Activated CD8-positive, alpha-beta T cell treated with anti-CD3 and anti-CD28 coated beads, Interleukin-2, amount 10 ng/mL, durations not matched to agents 7 days and 5 days (primary cell): ENCODE measurements around the gene FUT9. TPM values are rescaled to one million over a fixed set of nuclear protein-coding genes. Genes with fewer than 3 reads are reported as not detected.

Source experiments
- ATAC-seq: fragments of 150-1000 bp; cut with Tn5 transposase; one replicate; pipeline ENCODE4 v1.10.0; 2021; ENCODE audit warnings: moderate library complexity
- CTCF ChIA-PET: fragments of 350-600 bp; sonication (Branson Sonifier 250); formaldehyde crosslinking; loops from one replicate; lab custom pipeline; 2021; ENCODE audit warnings: antibody characterized with exemption; lab: Charles Lee
- POLR2A ChIA-PET: fragments of 350-600 bp; sonication (Branson Sonifier 250); formaldehyde crosslinking; loops from one replicate; lab custom pipeline; 2021; ENCODE audit warnings: antibody characterized with exemption; lab: Charles Lee
- DNase-seq: peaks from one replicate; pipeline ENCODE4 v3.0.0-alpha.2; 2020
- H3K27ac Mint-ChIP-seq: one replicate; pipeline ENCODE4 v1.8.0; 2021; ENCODE audit warnings: mild to moderate bottlenecking, mixed read lengths
- H3K27me3 Mint-ChIP-seq: one replicate; pipeline ENCODE4 v1.8.0; 2021; ENCODE audit warnings: low read depth, mixed read lengths
- H3K36me3 Mint-ChIP-seq: one replicate; pipeline ENCODE4 v1.8.0; 2021; ENCODE audit warnings: low read depth, mixed read lengths
- H3K4me1 Mint-ChIP-seq: one replicate; pipeline ENCODE4 v1.8.0; 2021; ENCODE audit warnings: low read depth, mixed read lengths
- H3K4me3 Mint-ChIP-seq: one replicate; pipeline ENCODE4 v1.8.0; 2021; ENCODE audit warnings: mild to moderate bottlenecking, mixed read lengths
- H3K9me3 Mint-ChIP-seq: one replicate; pipeline ENCODE4 v1.8.0; 2022; ENCODE audit warnings: mixed read lengths; ENCODE audit not compliant: insufficient read depth
- total RNA-seq, 2 experiments: library from RNA; stranded (reverse); gene quantifications; one replicate each; pipeline ENCODE4 v1.2.3, GENCODE V29; 2021

Gene FUT9
- total RNA-seq, 2 experiments from 2014 or later = not detected

DNA sequence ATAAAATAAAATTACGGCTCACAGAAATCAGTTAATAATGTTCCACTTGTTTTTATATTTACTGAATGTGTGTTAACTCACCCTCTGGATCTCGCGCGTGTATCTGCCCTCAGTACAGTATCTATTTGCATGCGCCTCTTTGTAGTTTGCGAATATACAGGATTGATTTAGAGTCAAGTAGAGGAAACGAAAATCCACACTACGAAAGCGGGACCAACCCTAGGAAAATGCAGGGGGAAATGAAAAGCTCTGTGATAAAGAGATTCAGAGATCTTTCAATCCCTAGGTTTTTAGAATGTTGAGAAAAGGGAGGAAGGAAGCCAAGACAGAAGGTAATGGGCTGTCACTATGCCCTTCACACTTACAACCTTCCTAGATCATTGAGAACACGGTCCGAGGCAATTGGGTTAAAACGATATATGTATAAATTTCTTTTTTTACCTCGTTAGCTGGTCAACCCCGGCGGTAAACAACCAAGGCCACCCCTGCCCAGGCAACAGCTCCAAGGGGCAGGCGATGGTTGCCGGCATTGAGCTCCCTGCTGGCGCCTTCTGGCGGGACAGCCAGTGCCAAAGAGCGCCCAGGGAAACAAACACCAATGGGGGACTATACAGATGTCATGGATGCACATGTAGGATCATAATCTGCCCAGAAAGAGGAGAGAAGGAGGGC, 792 bp upstream of the FUT9 start:
- Mint-ChIP-seq H3K4me1 (no peaks in the 10 kb centered on the region), H3K27me3 (peaks cover 21% of the 10 kb centered on the region), H3K36me3 (no peaks in the 10 kb centered on the region), H3K4me3 (no peak overlapping the region), H3K27ac (no peak overlapping the region), H3K9me3 (no peaks in the 10 kb centered on the region)
- ChIA-PET CTCF (no interaction called here), POLR2A (no interaction called here)
- DNase-seq = no peak
- no peak for ATAC-seq

DNA sequence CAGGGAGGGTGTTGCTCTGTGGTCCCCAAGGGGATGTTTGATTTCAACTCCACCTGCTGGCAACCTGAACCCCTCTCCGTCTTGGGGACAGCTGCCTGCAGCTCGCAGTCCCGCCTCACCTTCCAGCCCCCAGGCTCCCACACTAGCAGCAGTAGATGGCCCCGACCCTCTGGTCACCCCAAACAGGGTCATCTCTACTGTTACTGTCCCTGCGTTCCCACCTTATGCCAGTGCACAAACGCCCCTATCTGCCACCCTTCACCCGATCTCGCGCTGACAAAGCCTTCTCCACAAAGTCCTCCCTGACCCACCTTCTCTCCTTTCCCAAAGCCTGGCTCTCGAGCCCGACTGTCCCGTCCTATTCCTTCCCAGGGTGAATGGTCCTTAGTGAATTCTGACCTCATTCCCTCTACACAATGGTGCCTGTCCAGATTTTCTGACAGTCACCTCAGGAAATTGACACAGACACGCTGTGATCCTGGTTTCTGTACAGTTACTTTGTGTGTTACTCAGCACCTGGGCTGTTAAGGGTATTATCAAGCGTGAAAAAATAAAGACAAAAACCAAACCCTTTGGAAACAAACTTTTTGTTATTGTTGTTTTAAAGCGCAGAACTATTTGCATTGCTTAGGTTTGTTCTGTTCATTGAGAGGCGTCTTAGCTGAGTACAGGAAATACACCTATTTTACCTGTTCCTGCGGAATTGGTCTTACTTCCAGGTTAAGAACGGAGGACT, 728 bp downstream of the FUT9 start:
- Mint-ChIP-seq H3K4me1 (no peaks in the 10 kb centered on the region), H3K27ac (no peak overlapping the region), H3K27me3 (peaks cover 21% of the 10 kb centered on the region), H3K9me3 (no peaks in the 10 kb centered on the region), H3K4me3 (no peak overlapping the region), H3K36me3 (no peaks in the 10 kb centered on the region)
- ATAC-seq (no peak), DNase-seq (no peak)
- CTCF ChIA-PET = no interaction called here
- POLR2A ChIA-PET = no interaction called here

DNA sequence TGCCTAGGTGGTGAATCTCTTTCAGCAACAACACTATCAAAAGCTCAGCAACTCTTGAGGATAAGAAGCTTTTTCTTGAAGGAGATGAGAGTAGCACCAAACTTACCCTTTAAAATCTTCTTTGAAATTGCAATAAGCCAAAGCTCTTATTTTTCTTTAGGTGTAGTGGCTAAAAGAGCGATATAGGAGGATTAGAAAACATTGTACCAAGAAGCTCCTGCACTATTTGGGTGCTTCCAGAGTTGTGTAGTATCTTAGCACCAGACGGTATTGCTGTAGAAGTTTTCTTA, 1.2 kb downstream of the FUT9 start:
- no peaks in the 10 kb centered on the region for H3K36me3 Mint-ChIP-seq
- CTCF ChIA-PET = no interaction called here

DNA sequence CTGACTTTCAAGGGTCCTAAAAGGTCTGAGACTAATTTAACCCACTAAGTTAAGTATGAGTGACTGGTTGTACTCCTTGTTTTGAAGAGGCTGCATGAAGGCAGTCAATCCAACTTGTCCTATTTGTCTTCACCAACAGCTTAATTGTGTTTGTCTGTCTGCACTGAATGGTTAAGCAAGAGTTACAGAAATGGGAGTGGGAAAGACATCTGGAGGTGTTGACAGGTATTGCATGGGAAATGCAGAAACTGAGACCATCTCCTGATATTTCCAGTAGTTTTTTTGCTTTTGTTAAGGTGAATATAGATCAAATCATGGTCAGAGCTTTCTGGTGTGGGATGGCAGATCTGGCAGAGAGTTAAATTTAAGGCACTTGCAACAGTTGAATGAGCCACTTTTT, 6.5 kb downstream of the FUT9 start:
- DNase-seq = no peak
- ATAC-seq = no peak
- H3K27ac Mint-ChIP-seq = no peak overlapping the region
- H3K27me3 Mint-ChIP-seq = no peaks in the 10 kb centered on the region
- H3K9me3 Mint-ChIP-seq = no peaks in the 10 kb centered on the region
- ChIA-PET POLR2A (no interaction called here), CTCF (no interaction called here)
- H3K4me3 Mint-ChIP-seq = no peak overlapping the region
- no peaks in the 10 kb centered on the region for H3K4me1 Mint-ChIP-seq
- no peaks in the 10 kb centered on the region for H3K36me3 Mint-ChIP-seq

More for the DNA sequence above, 1.2 kb downstream of the FUT9 start:
- no peak for DNase-seq
- no peaks in the 10 kb centered on the region for H3K9me3 Mint-ChIP-seq
- H3K4me3 Mint-ChIP-seq = no peak overlapping the region
- H3K27me3 Mint-ChIP-seq = peaks cover 21% of the 10 kb centered on the region
- H3K4me1 Mint-ChIP-seq = no peaks in the 10 kb centered on the region
- POLR2A ChIA-PET = no interaction called here
- no peak for ATAC-seq
- no peak overlapping the region for H3K27ac Mint-ChIP-seq

DNA sequence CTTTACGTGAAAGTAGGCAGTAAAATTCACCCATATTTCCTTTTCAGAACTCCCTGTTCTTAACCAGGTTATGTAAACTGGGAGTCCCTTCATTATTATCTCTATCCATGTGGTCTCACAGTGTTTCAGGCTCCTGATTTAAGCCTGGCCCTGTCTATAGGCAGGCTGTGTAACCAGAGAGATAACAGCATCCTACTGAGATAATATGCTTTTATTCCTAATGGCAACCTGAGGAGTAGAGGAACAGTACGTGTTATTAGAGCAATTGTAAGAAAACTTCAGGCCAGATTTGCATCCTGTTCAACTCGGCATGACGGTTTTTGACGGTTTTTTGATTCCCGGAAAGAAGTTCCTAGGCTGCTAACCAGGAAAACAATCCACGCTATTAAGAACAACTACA, 16.9 kb downstream of the FUT9 start:
- no peak overlapping the region for H3K4me3 Mint-ChIP-seq
- no peaks in the 10 kb centered on the region for H3K36me3 Mint-ChIP-seq

DNA sequence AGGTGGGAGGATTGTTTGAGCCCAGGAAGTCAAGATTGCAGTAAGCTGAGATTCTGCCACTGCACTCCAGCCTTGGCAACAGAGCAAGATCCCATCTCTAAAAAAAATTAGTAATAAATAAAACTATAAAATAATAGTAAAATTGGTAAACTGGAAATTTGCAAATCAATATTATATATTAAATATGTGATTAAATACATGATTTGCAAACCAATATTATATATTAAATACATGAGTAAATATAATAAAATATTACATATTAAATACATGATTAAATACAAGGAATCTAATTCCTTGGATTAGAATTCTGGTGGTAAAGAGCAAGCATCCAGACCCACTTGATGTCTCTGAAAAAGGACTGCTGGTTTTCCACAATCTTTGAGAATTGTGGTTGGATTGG, 35.8 kb downstream of the FUT9 start:
- ATAC-seq = no peak
- Mint-ChIP-seq H3K27ac (no peak overlapping the region), H3K27me3 (no peaks in the 10 kb centered on the region), H3K4me3 (no peak overlapping the region), H3K9me3 (no peaks in the 10 kb centered on the region), H3K4me1 (no peaks in the 10 kb centered on the region), H3K36me3 (no peaks in the 10 kb centered on the region)
- CTCF ChIA-PET = interaction anchor here (0.6 kb wide), 1 partner anchor 630 kb away, joined by 3 read pairs; no protein-coding TSS in a partner anchor
- no peak for DNase-seq
- POLR2A ChIA-PET = no interaction called here

More for the DNA sequence above, 16.9 kb downstream of the FUT9 start:
- Mint-ChIP-seq H3K9me3 (no peaks in the 10 kb centered on the region), H3K27ac (no peak overlapping the region), H3K4me1 (no peaks in the 10 kb centered on the region), H3K27me3 (no peaks in the 10 kb centered on the region)
- ChIA-PET CTCF (no interaction called here), POLR2A (no interaction called here)
- no peak for ATAC-seq
- DNase-seq = no peak

DNA sequence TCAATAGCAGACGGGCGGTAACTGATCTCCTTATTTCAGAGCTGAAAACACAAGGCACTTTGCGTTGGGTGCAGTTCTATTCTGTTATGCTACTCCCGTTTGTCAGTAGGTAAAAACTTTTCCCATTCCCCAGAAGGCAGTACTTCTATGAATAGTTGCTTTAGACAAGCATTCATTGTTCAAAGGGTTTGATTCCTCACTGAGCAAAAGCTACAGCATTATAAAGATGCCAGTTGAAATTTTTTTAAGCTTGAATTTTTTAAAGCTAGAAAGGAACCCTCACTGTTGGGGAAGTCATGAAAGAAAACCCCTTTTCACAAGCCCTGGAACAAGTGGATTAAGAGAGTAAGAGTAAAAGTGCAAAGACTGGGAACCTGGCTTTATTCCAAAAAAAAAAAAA, 42.3 kb downstream of the FUT9 start:
- Mint-ChIP-seq H3K36me3 (no peaks in the 10 kb centered on the region), H3K27ac (no peak overlapping the region), H3K4me3 (no peak overlapping the region), H3K27me3 (no peaks in the 10 kb centered on the region), H3K4me1 (no peaks in the 10 kb centered on the region), H3K9me3 (no peaks in the 10 kb centered on the region)
- ATAC-seq (no peak), DNase-seq (no peak)
- CTCF ChIA-PET = no interaction called here
- POLR2A ChIA-PET = no interaction called here

DNA sequence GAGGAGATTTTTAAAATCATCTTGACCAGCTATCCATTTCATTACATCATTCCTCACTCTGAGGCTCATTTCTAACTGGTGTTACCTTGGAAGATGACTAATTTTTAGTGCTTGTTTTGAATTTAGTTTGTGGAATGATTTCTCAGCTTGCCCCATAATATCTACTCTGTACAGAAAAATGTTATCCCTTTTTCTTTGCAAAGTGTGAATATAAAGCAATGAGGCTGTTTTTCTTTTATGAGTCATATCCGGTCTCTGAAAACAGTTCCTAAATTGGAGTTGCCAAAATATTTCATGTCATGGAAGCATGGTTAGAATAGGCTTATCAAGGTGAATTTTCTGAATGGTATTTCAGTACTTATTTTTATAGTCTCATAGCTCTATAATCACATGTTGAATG, 43.8 kb downstream of the FUT9 start:
- Mint-ChIP-seq H3K27me3 (no peaks in the 10 kb centered on the region), H3K4me1 (no peaks in the 10 kb centered on the region), H3K9me3 (no peaks in the 10 kb centered on the region), H3K36me3 (no peaks in the 10 kb centered on the region), H3K27ac (no peak overlapping the region), H3K4me3 (no peak overlapping the region)
- ChIA-PET POLR2A (no interaction called here), CTCF (no interaction called here)
- ATAC-seq = no peak
- DNase-seq = no peak

DNA sequence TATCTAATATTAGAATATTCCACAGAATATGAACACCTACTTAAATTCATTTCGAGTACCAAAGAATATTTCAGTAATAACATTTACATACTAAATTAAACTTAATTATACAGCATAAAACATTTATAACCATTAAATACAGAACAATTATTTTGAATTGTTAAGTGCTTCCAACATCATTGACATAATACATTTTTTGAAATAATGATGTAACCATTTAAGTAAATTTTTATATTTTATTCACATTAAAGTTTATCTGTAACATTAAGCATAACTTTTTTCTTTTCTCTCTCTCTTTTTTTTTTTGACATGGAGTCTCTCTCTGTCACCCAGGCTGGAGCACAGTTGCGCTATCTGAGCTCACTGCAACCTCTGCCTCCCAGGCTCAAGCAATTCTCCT, 44.5 kb downstream of the FUT9 start:
- CTCF ChIA-PET = no interaction called here
- no peak for DNase-seq
- no peaks in the 10 kb centered on the region for H3K9me3 Mint-ChIP-seq
- H3K4me1 Mint-ChIP-seq = no peaks in the 10 kb centered on the region
- H3K36me3 Mint-ChIP-seq = no peaks in the 10 kb centered on the region
- POLR2A ChIA-PET = no interaction called here
- H3K27me3 Mint-ChIP-seq = no peaks in the 10 kb centered on the region
- no peak for ATAC-seq
- H3K27ac Mint-ChIP-seq = no peak overlapping the region
- H3K4me3 Mint-ChIP-seq = no peak overlapping the region

DNA sequence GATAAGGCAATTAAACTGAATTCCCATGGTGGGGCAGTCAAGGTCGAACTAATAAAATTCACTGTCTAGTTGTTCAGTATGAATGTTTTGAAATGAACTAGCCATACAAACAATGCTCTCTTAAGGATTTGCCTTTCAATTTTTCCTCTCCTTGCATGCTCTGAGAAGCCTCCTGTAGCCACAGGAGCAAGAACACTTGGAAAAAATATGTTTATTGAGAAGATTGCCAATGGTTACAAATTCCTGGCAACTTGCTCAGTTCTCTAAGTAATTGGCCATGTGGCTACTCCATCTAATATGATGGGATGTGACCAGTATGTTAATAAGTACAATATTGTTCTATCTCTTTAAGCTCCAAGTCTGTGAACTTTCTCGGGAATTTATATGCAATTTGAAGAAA, 49.4 kb downstream of the FUT9 start:
- Mint-ChIP-seq H3K9me3 (no peaks in the 10 kb centered on the region), H3K4me3 (no peak overlapping the region), H3K4me1 (no peaks in the 10 kb centered on the region), H3K36me3 (no peaks in the 10 kb centered on the region), H3K27ac (no peak overlapping the region), H3K27me3 (no peaks in the 10 kb centered on the region)
- DNase-seq (no peak), ATAC-seq (no peak)
- ChIA-PET POLR2A (no interaction called here), CTCF (no interaction called here)

DNA sequence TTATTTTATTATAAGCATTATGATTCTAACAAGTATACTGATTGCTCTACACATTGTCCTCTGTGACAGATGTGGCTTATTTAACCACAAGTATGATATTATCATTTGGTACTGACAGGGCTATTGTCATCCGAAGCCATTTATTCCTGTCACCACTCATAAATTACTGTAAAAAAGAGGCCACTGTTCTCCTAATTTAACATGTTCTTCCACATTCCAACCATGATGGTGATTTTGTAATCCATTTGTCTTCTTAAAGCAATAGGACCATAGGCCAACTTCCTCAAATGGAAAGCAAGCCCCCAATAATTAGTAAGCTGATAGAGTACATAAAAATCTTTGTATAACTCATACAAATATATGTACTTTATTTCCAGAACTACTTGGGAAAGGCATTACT, 50.6 kb downstream of the FUT9 start:
- POLR2A ChIA-PET = no interaction called here
- H3K4me3 Mint-ChIP-seq = no peak overlapping the region
- H3K4me1 Mint-ChIP-seq = no peaks in the 10 kb centered on the region
- CTCF ChIA-PET = no interaction called here
- no peak for DNase-seq
- ATAC-seq = no peak
- H3K27me3 Mint-ChIP-seq = no peaks in the 10 kb centered on the region
- H3K27ac Mint-ChIP-seq = no peak overlapping the region
- no peaks in the 10 kb centered on the region for H3K36me3 Mint-ChIP-seq
- H3K9me3 Mint-ChIP-seq = no peaks in the 10 kb centered on the region

DNA sequence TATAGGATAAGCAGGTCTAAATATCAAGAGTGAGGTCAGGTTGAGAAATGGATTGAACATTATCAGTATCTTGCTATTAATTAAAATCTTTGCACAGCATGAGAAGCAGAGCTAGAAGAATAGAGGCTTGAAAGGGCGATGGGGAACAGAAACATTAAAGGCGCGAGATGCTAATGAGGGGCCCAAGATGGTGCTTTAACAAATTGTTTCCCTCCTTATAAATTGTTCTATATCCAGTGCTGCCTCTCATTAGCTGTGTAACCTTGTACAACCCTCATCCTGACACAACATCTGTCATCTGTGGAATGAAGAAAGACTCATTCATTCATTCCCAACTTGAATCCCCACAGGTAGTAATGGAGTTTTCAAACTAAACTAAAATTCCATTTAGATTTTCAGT, 57.8 kb downstream of the FUT9 start:
- ChIA-PET CTCF (no interaction called here), POLR2A (no interaction called here)
- Mint-ChIP-seq H3K27me3 (no peaks in the 10 kb centered on the region), H3K27ac (no peak overlapping the region), H3K4me1 (no peaks in the 10 kb centered on the region), H3K9me3 (no peaks in the 10 kb centered on the region), H3K4me3 (no peak overlapping the region), H3K36me3 (no peaks in the 10 kb centered on the region)
- ATAC-seq (no peak), DNase-seq (no peak)

DNA sequence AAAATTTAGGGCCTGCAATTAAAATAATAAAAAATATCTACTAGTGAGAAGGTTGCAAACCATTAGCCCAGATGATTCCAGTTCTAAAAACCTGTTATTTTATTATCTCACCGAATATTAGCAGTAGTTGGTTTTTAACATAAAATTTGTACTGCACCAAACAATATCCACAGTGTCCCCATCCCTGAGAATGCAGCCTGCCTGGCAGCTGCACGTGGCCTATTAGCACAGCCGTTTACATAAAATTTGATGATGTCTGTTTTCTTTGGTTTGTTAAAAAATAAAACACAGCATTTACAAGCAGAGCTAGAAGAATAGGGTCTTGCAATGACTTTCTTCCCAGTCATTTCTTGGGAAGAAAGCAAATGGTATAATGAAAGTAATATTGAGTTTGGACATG, 58.2 kb downstream of the FUT9 start:
- DNase-seq (no peak), ATAC-seq (no peak)
- H3K36me3 Mint-ChIP-seq = no peaks in the 10 kb centered on the region
- CTCF ChIA-PET = no interaction called here
- H3K9me3 Mint-ChIP-seq = no peaks in the 10 kb centered on the region
- POLR2A ChIA-PET = no interaction called here
- no peaks in the 10 kb centered on the region for H3K4me1 Mint-ChIP-seq
- H3K27ac Mint-ChIP-seq = no peak overlapping the region
- no peak overlapping the region for H3K4me3 Mint-ChIP-seq
- no peaks in the 10 kb centered on the region for H3K27me3 Mint-ChIP-seq
